Right atrium auricular region (tissue), 2 donors: ENCODE results near the gene SF3A2. TPM values are rescaled to one million over a fixed set of nuclear protein-coding genes. Genes with fewer than 3 reads are reported as not detected.

Source experiments
- DNase-seq: peaks from one replicate; pipeline ENCODE4 v3.0.0-alpha.2; 2019; ENCODE audit warnings: low spot score
- H3K27ac ChIP-seq, 2 donors: fragments of 200-600 bp; sonication (generic); 1 replicate in 1 of 2; 2 replicates in 1 of 2; pipeline ENCODE4 v1.5.1; 2016 to 2019
- H3K27me3 ChIP-seq, 2 donors: fragments of 200-600 bp; sonication (generic); one replicate each; pipeline versions ENCODE4 v1.5.1 to v1.6.0; 2017 to 2019
- H3K36me3 ChIP-seq: fragments of 200-600 bp; sonication (generic); one replicate; pipeline ENCODE4 v1.5.1; 2016
- H3K4me1 ChIP-seq, 2 donors: fragments of 200-600 bp; sonication (generic); one replicate each; pipeline versions ENCODE4 v1.5.1 to v1.6.0; 2017 to 2019
- H3K4me3 ChIP-seq, 2 donors: fragments of 200-600 bp; sonication (generic); 1 replicate in 1 of 2; 2 replicates in 1 of 2; pipeline ENCODE4 v1.5.1; 2017 to 2019; ENCODE audit warnings: mild to moderate bottlenecking in 1 of 2, moderate library complexity in 1 of 2
- H3K9me3 ChIP-seq, 2 donors: fragments of 200-600 bp; sonication (generic); one replicate each; pipeline ENCODE4 v1.5.1; 2019
- total RNA-seq, 2 donors: library from RNA; depleted of rRNA; stranded (reverse); fragments of >200 nt; gene quantifications; one replicate each; pipeline ENCODE4 v1.1.0, GENCODE V29; 2016
- TF ChIP-seq, protein P1 (sequence below), 2 donors: fragments of 200-600 bp; sonication (generic); IDR thresholded peaks; one replicate each; pipeline ENCODE4 v1.5.1; 2019; ENCODE audit warnings: antibody characterized with exemption in 2 of 2

SF3A2 gene
- total RNA-seq, 2 donors from 2014 or later = 17.3 to 30.4 TPM

DNA sequence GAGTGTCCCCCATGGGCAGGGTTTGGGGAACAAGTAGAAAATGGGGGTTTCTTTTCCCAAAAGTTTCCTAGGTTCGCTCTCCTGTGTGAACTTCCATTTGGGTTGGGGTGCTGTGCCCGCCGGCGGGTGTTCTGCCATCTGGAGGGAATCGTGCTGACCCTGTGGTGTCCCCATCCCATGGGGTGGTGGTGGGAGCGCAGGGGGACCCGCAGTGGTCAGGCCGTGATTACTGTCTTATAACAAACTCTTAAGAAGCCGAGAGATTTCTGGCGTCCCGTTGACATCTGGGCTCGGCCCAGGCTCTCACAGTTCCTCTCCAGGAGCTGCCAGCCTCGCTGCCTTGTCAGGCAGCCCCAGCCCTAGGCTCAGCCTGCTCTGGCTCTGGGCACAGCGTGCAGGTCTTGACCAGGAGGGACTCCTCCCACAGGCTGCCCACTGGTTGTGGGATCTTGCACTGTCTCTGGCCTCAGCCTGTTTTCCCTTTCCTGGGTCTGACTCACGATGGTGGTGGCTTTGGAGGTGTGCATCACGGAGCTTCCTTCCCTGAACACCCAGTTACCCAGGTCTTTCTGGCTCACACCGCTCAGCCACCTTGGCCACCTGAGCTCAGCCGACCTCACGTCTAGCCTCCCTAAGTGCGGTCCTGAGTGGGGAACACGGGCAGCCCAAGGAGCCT, 35.0 kb upstream of the SF3A2 start:
- no peak overlapping the region for H3K27ac ChIP-seq
- no peaks in the 10 kb centered on the region for H3K9me3 ChIP-seq
- no peaks in the 10 kb centered on the region for H3K27me3 ChIP-seq
- no peak for DNase-seq
- H3K36me3 ChIP-seq = peaks cover 16% of the 10 kb centered on the region
- no peak overlapping the region for H3K4me3 ChIP-seq
- TF ChIP-seq, protein P1, sequence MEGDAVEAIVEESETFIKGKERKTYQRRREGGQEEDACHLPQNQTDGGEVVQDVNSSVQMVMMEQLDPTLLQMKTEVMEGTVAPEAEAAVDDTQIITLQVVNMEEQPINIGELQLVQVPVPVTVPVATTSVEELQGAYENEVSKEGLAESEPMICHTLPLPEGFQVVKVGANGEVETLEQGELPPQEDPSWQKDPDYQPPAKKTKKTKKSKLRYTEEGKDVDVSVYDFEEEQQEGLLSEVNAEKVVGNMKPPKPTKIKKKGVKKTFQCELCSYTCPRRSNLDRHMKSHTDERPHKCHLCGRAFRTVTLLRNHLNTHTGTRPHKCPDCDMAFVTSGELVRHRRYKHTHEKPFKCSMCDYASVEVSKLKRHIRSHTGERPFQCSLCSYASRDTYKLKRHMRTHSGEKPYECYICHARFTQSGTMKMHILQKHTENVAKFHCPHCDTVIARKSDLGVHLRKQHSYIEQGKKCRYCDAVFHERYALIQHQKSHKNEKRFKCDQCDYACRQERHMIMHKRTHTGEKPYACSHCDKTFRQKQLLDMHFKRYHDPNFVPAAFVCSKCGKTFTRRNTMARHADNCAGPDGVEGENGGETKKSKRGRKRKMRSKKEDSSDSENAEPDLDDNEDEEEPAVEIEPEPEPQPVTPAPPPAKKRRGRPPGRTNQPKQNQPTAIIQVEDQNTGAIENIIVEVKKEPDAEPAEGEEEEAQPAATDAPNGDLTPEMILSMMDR (IDR thresholded peaks at IDR 0.05) = no peak
- H3K4me1 ChIP-seq = peaks cover 0 to 22% of the 10 kb centered on the region in 2 donors

DNA sequence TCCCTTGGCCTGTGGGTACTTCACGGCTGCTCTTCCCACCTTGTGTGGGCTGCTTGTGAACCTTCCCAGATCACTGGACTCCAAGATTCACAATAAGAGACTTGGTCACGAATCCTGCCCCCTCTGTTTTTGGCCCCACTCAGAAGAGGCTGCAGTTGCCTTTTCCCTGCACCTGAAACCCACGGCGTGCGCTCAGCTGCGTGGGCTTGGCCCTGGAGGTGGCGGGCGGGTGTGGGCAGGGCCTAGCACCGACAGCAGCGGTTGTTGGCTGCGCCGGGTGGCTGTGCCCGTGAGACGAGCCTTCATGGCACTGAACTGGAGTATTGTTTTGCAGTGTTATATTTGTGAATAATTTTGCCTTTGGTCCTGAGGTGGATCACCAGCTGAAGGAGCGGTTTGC, 34.3 kb upstream of the SF3A2 start:
- H3K9me3 ChIP-seq = no peaks in the 10 kb centered on the region
- peaks cover 22% of the 10 kb centered on the region for H3K36me3 ChIP-seq
- H3K27me3 ChIP-seq = no peaks in the 10 kb centered on the region
- H3K27ac ChIP-seq = no peak overlapping the region
- TF ChIP-seq, protein P1 (IDR thresholded peaks at IDR 0.05) = no peak
- no peak for DNase-seq
- peaks cover 0 to 22% of the 10 kb centered on the region in 2 donors for H3K4me1 ChIP-seq
- H3K4me3 ChIP-seq = no peak overlapping the region

DNA sequence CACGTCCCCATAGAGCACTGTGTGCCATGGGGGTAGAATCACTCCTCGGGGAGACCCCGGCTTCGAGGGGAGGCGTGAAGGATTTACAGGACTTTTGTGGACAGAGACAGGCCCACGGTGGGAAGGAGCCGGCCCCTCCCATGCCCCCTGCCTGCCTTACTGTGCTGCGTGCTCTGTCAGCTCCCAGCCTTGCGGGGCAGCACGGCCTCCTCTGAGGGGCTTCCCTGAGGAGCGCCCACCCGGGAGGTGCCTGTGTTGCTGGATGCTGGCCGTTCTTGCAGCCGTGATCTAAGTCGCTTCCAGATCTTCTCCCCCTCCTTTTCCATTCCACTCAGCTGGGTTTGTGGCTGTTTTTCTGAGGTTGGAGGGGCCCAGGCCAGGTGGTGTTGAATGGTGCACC, 29.6 kb upstream of the SF3A2 start:
- TF ChIP-seq, protein P1 (IDR thresholded peaks at IDR 0.05) = no peak
- H3K36me3 ChIP-seq = peaks cover 55% of the 10 kb centered on the region
- H3K27me3 ChIP-seq = no peaks in the 10 kb centered on the region
- no peak overlapping the region for H3K27ac ChIP-seq
- peaks cover 0 to 23% of the 10 kb centered on the region in 2 donors for H3K4me1 ChIP-seq
- DNase-seq = no peak
- no peaks in the 10 kb centered on the region for H3K9me3 ChIP-seq
- H3K4me3 ChIP-seq = no peak overlapping the region

DNA sequence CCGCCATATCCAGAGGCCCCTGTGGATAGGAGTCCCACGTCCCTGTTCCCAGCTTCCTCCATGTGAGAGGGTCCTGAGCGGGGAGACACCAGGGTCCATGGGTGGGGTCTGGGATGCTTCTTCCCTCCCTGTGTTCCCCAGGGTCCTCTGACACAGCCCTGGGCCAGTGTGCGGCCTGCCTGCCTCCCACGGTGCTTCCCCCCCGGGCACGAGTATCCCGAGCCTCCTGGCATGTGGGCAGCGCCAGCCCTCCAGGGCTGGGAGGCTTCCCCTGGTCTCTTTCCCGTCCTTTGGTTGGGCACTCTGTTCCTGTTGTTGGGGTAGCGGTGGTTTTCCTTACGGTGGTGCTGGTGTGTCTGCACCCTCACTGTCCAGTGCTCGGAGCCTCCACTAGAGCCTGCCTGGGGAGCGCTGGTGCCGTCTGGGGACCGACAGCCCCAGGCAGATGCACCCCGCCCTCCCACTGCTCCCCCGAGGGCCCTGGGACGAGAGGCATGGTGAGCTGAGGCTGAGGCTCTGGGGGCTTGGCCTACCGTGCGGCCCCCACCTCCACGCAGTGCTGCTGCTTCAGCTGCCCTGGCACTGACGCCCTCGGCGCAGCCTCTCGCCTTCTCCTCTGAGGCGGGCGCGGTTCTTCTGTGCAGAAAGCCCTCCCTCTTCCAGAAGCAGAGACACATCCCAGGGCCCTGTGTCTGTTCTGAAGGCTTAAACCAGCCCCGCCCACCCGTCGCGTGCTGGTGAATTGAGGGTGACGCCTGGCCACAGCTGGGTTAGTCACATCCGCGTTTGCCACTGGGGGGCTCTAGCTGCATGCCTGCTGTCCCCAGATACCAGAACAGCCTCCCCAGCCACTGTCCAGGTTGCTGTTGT, 28.4 kb upstream of the SF3A2 start:
- peak; percentile 79 for DNase-seq
- H3K9me3 ChIP-seq = no peaks in the 10 kb centered on the region
- no peak overlapping the region for H3K4me3 ChIP-seq
- H3K4me1 ChIP-seq = peaks cover 0 to 23% of the 10 kb centered on the region in 2 donors
- no peaks in the 10 kb centered on the region for H3K27me3 ChIP-seq
- H3K27ac ChIP-seq = no peak overlapping the region
- peaks cover 62% of the 10 kb centered on the region for H3K36me3 ChIP-seq
- TF ChIP-seq, protein P1 (IDR thresholded peaks at IDR 0.05) = peak in 1 of 2 donors; percentile 32

DNA sequence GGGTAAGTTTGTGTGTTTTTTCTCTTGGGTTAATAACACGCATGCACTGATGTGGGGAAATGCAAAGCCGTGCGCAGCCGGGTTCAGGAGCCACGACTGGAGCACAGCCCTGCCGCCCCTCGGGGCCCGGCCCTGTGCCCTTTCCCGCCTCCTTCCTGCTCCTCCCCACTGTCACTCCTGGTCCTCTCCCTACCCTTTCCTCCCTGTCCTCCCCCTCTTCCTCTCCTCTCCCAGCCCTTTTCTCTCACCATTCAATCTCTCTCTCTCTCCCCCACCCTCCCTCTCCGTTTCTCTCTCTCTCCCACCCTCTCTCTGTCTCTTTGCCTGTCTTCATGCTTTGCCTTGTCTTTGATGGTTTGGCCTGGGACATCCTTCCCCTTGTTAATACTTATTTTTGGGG, 27.6 kb upstream of the SF3A2 start:
- no peaks in the 10 kb centered on the region for H3K27me3 ChIP-seq
- no peak for DNase-seq
- no peak overlapping the region for H3K27ac ChIP-seq
- peaks cover 0 to 21% of the 10 kb centered on the region in 2 donors for H3K4me1 ChIP-seq
- TF ChIP-seq, protein P1 (IDR thresholded peaks at IDR 0.05) = no peak
- no peaks in the 10 kb centered on the region for H3K9me3 ChIP-seq
- H3K4me3 ChIP-seq = no peak overlapping the region
- peaks cover 69% of the 10 kb centered on the region for H3K36me3 ChIP-seq
